NCI-H2107 (cell line): ENCODE measurements around the gene ICOSLG.
"Not testable (repeated sequence)": the region's sequence is repeated elsewhere in the genome, so short reads cannot be mapped to it uniquely, and the experiment has no call there.

Source experiments
- DNase-seq: peaks from one replicate; lab custom pipeline; 2025; lab: John Stamatoyannopoulos, UW

The ICOSLG gene

GRCh38 chr21:44240842-44241241 is at the start of gene ICOSLG:
TSS of gene ICOSLG (minus strand) at chr21:44240943. CDS start at chr21:44240817, 126 bp downstream.
- not testable (repeated sequence) for DNase-seq

- DNase-seq = no peak
These were observed 48.8 kb upstream of the ICOSLG start for GRCh38 chr21:44289381-44290010.

GRCh38 chr21:44288251-44289110 is 47.7 kb upstream of the ICOSLG start:
- no peak for DNase-seq

- no peak for DNase-seq
These were observed 46.2 kb upstream of the ICOSLG start for GRCh38 chr21:44286716-44287632.

GRCh38 chr21:44286086-44286715 is 45.5 kb upstream of the ICOSLG start:
- DNase-seq = no peak

- no peak for DNase-seq
These were observed 44.6 kb upstream of the ICOSLG start, which contains the start of gene AIRE for GRCh38 chr21:44285138-44285992. TSS of gene AIRE (plus strand) at chr21:44285876. CDS start at chr21:44286007, 131 bp downstream.

GRCh38 chr21:44283948-44284347 is 43.2 kb upstream of the ICOSLG start:
- no peak for DNase-seq

- not testable (repeated sequence) for DNase-seq
These were observed 42.6 kb upstream of the ICOSLG start for GRCh38 chr21:44283211-44283785.

GRCh38 chr21:44282370-44282769 is 41.6 kb upstream of the ICOSLG start:
- DNase-seq = no peak

GRCh38 chr21:44281801-44282200 is 41.1 kb upstream of the ICOSLG start:
- DNase-seq = no peak

- no peak for DNase-seq
These were observed 38.9 kb upstream of the ICOSLG start for GRCh38 chr21:44279354-44280260.

- no peak for DNase-seq
These were observed 34.3 kb upstream of the ICOSLG start for GRCh38 chr21:44275041-44275440.

- DNase-seq = no peak
These were observed 32.3 kb upstream of the ICOSLG start for GRCh38 chr21:44273046-44273445.

- no peak for DNase-seq
These were observed 31.6 kb upstream of the ICOSLG start for GRCh38 chr21:44272284-44272858.

GRCh38 chr21:44271558-44272283 is 31.0 kb upstream of the ICOSLG start:
- DNase-seq = no peak

GRCh38 chr21:44269090-44269489 is 28.3 kb upstream of the ICOSLG start:
- DNase-seq = no peak

- no peak for DNase-seq
These were observed 27.0 kb upstream of the ICOSLG start for GRCh38 chr21:44267655-44268142.

- DNase-seq = no peak
These were observed 25.1 kb upstream of the ICOSLG start for GRCh38 chr21:44265734-44266270.
